ENCODE results near the gene DDC. TPM values are rescaled to one million over a fixed set of nuclear protein-coding genes. Genes with fewer than 3 reads are reported as not detected.

DDC gene, protein sequence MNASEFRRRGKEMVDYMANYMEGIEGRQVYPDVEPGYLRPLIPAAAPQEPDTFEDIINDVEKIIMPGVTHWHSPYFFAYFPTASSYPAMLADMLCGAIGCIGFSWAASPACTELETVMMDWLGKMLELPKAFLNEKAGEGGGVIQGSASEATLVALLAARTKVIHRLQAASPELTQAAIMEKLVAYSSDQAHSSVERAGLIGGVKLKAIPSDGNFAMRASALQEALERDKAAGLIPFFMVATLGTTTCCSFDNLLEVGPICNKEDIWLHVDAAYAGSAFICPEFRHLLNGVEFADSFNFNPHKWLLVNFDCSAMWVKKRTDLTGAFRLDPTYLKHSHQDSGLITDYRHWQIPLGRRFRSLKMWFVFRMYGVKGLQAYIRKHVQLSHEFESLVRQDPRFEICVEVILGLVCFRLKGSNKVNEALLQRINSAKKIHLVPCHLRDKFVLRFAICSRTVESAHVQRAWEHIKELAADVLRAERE
- total RNA-seq (1 to 10 TPM in 2 of 4 donors, under 1 TPM in 2; 0.40 to 1.7 (median 1.0) TPM), polyA plus RNA-seq (under 1 TPM; 0.10 to 0.69 (median 0.44) TPM)
- long read RNA-seq, donor 1, partial matches to known transcripts = 0 of 1 reads
- long read RNA-seq, donor 1, other reads (novel, unspliced or antisense) = 1 of 1 reads
- long read RNA-seq, donor 2 = 0 reads

DNA sequence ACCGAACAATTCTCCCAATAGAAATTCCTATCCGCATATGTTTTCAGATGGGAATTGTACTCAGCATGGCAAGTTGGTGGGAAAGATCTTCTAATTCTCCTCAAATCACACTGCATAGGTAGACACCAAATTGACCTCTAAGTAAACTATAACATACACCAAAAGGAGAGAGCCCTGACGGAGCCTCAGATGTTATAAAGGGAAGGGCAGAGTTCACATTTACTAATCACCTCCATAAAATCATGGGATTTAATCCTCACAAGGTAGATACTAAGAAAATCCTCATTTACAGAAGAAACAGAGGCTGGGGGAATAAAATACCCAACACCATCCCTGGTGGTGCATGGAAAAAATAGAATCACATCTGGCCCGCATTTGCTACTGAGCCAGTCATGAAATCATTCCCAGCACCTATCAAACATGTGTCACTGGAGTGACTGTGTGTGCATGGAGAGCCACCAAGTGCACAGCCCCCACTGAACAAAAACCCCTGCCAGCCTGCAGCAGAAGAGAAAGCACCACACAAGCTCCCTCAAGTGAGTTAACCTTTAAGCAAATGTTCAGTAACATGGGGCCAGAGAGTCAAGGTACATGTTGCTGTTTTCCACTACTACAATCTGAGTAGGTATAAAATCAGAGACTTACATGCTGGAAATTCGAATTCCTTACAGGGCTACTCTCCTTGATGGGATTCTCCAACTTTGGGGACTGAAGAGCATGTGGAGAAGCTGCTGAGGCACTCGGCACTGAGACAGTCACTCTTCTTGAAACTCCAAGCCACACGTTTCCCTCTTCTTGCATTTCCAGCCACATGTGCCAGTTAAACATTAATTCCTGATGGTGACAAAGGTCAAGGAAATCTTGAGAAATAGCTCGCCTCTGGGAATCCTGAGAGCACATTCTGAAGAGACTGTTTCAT is at the start of gene DDC:
DDC (minus strand) TSS at position 766 of the 919 bp plus-strand sequence. CDS start 21,320 bp downstream, outside the sequence.
- WGBS, 3 donors = 56 to 64% (median 62%) methylated on average over 8 of the region's 8 CpGs
- no peak for DNase-seq
- Histone ChIP-seq H3K4me3 (no peak within 1 kb of the TSS), H3K27me3 (ENCODE audit: insufficient read depth in 3 of 3, low read length in 2 of 3) (no peaks in the 10 kb centered on the region), H3K27ac (no peak within 1 kb of the TSS), H3K36me3 (ENCODE audit: insufficient read depth in 1 of 2, low read depth in 1 of 2) (no peaks in the 10 kb centered on the region), H3K9me3 (no peaks in the 10 kb centered on the region), H3K4me1 (no peaks in the 10 kb centered on the region)
- ATAC-seq = peak in 1 of 4 donors; percentile 54
- TF ChIP-seq, protein P1, sequence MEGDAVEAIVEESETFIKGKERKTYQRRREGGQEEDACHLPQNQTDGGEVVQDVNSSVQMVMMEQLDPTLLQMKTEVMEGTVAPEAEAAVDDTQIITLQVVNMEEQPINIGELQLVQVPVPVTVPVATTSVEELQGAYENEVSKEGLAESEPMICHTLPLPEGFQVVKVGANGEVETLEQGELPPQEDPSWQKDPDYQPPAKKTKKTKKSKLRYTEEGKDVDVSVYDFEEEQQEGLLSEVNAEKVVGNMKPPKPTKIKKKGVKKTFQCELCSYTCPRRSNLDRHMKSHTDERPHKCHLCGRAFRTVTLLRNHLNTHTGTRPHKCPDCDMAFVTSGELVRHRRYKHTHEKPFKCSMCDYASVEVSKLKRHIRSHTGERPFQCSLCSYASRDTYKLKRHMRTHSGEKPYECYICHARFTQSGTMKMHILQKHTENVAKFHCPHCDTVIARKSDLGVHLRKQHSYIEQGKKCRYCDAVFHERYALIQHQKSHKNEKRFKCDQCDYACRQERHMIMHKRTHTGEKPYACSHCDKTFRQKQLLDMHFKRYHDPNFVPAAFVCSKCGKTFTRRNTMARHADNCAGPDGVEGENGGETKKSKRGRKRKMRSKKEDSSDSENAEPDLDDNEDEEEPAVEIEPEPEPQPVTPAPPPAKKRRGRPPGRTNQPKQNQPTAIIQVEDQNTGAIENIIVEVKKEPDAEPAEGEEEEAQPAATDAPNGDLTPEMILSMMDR (IDR thresholded peaks at IDR 0.05) = no peak
- intact Hi-C loops (cut with DNase I) = no loop called here

DNA sequence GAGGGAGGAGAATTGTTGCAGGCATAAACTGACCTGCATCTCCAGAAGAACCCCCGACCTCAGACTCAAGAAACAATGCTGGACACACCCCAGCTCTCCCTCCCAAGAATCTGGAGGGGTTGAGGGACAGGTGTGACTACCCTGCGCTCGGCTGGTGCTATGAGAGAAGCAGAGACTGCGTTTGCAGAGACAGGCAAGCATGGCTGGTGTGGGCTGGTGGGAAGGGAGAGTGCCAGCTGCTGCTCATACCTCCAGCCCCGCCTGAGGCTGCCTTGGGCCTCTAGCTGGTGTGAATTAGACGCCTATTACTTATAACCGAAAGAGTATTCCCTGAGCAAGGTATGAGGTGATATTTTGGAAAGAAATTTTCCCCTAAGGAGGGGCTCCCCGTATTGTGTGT is 48.3 kb upstream of the DDC start:
- Histone ChIP-seq H3K9me3 (no peaks in the 10 kb centered on the region), H3K4me1 (no peaks in the 10 kb centered on the region), H3K27me3 (ENCODE audit: insufficient read depth in 3 of 3, low read length in 2 of 3) (no peaks in the 10 kb centered on the region), H3K36me3 (ENCODE audit: insufficient read depth in 1 of 2, low read depth in 1 of 2) (peaks cover 7 to 76% of the 10 kb centered on the region in 2 donors), H3K4me3 (no peak overlapping the region), H3K27ac (no peak overlapping the region)
- ATAC-seq = no peak
- no peak for DNase-seq
- intact Hi-C loops (cut with DNase I) = loop anchor here in 1 of 2 donors (10.0 kb wide), 1 partner anchor 531 kb away; no protein-coding TSS in a partner anchor
- 83 to 90% (median 88%) methylated on average over 8 of the region's 8 CpGs for WGBS, 3 donors
- TF ChIP-seq, protein P1 (IDR thresholded peaks at IDR 0.05) = no peak

DNA sequence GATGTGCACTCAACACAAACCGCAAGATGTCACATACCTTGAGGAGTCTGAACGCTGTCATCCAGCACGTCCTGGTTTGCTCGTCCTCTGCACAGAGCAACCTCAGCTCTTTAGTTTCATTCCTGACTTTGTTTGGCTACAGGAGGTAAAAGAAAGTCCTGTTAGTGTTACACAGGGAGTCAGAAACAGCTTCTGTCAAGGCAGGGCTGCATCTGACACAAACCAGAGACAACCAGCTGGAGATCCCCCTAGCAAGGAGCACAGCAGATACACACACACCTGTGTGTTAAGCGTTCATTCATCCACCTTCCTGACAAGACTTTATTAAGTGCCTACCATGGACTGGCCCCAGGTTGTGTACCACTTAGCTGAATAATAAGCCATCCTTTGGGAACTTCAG is 47.5 kb upstream of the DDC start:
- Histone ChIP-seq H3K27ac (no peak overlapping the region), H3K4me1 (no peaks in the 10 kb centered on the region), H3K36me3 (ENCODE audit: insufficient read depth in 1 of 2, low read depth in 1 of 2) (peaks cover 7 to 68% of the 10 kb centered on the region in 2 donors), H3K9me3 (no peaks in the 10 kb centered on the region), H3K4me3 (no peak overlapping the region), H3K27me3 (ENCODE audit: insufficient read depth in 3 of 3, low read length in 2 of 3) (no peaks in the 10 kb centered on the region)
- whole genome bisulfite sequencing, 3 donors = 95 to 98% (median 95%) methylated on average over 5 of the region's 5 CpGs
- intact Hi-C loops (cut with DNase I) = loop anchor here in 1 of 2 donors (10.0 kb wide), 1 partner anchor 532 kb away; no protein-coding TSS in a partner anchor
- no peak for DNase-seq
- TF ChIP-seq, protein P1 (IDR thresholded peaks at IDR 0.05) = no peak
- ATAC-seq = no peak

DNA sequence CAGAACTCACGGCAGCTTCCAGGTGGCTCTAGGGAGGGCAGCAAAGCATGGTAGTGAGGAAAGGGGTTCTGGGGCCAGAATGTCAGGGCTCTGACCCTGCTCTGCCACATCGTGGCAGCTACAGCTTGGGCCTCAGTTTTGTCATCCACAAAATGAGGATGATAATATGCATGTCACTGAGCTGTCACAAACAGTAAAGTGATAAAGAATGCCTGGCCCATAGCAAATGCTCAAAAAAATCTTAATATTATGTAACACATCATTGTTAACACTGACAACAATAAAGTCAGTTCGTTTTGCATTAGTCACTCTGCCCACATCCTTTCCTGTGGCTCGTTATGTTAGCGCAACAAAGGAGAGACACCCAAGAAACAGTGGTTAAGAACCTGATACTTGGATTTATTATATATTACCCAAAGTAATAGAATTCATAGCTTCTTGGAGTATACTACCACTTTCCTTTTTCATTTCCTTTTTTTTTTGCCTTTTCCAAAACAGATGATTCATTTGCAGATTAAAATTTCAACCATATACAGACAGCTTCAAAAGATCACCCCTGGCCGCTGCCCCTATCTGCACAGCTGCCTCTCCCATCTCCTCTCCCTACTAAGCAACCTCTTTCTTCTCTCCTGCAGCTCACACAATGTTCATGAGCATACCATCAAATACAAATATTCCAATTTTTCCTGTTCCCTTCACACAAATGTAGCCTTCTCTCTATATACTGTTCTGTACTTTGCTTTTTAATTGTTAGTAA is 45.5 kb upstream of the DDC start:
- DNase-seq (no peak), ATAC-seq (no peak)
- Histone ChIP-seq H3K9me3 (no peaks in the 10 kb centered on the region), H3K4me1 (no peaks in the 10 kb centered on the region), H3K4me3 (no peak overlapping the region), H3K27ac (no peak overlapping the region), H3K36me3 (ENCODE audit: insufficient read depth in 1 of 2, low read depth in 1 of 2) (peaks cover 12 to 68% of the 10 kb centered on the region in 2 donors), H3K27me3 (ENCODE audit: insufficient read depth in 3 of 3, low read length in 2 of 3) (no peaks in the 10 kb centered on the region)
- intact Hi-C loops (cut with DNase I) = loop anchor here in 1 of 2 donors (10.0 kb wide), 1 partner anchor 534 kb away; no protein-coding TSS in a partner anchor
- TF ChIP-seq, protein P1 (IDR thresholded peaks at IDR 0.05) = no peak
- WGBS, 3 donors = 68 to 84% (median 71%) methylated on average over 6 of the region's 6 CpGs
